Stimulated activated CD4-positive, alpha-beta T cell treated with anti-CD3 and anti-CD28 coated beads, Interleukin-12 subunit alpha, Interleukin-12 subunit beta, amount 100 ng/mL, for 24 hours (primary cell): ENCODE measurements around the gene NPEPL1.

ENCODE experiments used
- DNase-seq, 2 experiments: peaks; one replicate each; pipeline ENCODE4 v3.0.0-alpha.2; 2020; ENCODE audit warnings: low read depth in 2 of 2

Gene NPEPL1

DNA sequence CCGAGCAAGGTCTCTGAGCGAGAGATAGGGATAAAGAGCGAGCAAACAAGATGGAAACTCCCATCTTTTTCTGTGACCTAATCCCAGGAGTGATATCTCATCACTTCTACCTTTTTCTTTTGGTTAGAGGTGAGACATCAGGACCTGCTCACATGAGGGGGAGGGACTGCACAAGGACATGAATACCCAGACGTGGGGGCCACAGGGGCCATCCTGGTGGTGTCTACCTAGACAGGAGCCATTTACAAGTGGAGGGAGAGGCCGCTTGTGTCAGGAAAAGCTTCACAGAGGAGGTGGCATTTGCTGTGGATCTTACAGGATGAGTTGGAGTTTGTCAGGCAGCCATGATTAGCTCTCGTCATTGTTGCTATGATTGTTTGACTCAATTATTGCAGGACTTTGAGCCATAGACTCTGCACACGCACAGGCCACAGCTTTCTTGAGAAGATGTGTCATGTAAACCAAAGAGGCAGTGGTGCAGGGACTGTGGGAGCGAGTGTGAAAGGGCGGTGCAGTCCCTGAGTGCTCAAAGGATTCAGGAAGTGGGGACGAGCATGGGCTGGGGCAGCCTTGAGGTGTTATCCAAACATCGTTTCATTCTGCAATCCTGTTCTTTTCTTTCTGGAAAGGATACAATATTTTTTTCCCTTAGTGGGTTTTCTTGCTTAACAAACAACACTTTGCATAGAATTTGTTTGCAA, 7.7 kb downstream of the NPEPL1 start:
- DNase-seq: no peak

DNA sequence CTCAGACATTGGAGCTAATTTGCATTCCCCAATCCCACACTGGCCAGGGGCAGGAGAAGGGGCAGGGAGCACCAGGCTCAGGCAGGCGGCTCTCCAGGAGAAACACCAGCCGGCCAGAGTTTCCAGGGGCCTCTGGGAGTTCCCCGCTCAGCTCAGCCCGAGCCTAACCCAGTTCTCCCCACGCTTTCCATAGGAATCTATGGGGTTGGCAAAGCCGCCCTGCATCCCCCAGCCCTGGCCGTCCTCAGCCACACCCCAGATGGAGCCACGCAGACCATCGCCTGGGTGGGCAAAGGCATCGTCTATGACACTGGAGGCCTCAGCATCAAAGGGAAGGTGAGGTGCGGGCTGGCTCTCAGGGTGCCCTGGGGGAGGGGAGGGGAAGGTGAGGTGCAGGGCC, 8.2 kb downstream of the NPEPL1 start:
- DNase-seq: no peak

DNA sequence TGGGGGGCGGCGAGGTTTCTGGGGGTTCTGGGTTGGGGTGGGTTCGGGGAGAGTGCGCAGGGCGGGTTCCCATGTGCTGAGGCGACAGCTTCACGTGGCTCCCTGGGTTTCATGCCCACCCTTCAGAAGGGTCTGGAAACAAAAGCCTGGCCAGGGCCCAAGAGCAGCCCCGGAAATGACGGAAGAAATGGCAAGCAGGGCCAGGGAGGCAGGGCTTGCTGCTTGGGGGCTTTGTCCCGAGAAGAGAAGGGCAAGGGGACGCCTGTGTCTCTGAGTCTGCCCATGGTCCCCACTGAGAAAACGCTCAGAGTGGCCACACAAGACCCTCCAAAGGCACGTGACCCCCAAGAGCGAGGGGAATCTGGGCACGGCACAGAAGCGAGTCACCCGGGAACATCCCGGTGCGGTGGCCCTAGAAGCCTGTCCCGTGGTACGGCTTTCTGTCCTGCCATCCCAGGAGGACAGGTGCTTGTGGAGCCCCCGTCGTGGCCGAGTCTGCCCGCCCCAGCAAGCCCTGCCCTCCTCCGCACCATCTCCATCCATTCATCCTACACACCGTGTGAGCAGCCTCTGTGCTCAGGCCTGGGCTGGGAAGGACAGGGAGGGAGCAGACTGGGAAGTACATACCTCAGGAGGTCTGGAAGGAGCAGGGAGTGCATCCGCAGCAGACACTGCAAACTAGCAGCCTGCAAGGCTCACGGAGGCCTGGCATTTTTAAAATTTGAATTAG, 9.0 kb downstream of the NPEPL1 start:
- DNase-seq: no peak

DNA sequence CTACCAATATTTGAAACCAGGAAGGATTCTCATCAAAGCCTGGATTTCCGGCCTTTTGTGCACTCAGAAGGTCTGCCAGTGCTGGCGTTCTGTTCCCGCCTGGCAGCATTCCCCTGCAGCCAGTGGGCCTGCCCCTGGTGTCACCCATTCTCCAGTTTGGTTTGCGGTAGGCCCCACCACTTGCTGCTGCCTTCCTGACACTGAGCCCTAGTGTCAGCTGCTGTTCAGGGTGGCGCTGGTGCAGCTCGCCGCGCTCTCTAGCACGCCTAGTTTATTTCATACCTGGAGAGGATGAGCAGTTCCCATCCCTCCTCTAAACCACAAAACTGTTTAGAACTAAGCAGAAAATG, 9.5 kb downstream of the NPEPL1 start:
- no peak for DNase-seq

DNA sequence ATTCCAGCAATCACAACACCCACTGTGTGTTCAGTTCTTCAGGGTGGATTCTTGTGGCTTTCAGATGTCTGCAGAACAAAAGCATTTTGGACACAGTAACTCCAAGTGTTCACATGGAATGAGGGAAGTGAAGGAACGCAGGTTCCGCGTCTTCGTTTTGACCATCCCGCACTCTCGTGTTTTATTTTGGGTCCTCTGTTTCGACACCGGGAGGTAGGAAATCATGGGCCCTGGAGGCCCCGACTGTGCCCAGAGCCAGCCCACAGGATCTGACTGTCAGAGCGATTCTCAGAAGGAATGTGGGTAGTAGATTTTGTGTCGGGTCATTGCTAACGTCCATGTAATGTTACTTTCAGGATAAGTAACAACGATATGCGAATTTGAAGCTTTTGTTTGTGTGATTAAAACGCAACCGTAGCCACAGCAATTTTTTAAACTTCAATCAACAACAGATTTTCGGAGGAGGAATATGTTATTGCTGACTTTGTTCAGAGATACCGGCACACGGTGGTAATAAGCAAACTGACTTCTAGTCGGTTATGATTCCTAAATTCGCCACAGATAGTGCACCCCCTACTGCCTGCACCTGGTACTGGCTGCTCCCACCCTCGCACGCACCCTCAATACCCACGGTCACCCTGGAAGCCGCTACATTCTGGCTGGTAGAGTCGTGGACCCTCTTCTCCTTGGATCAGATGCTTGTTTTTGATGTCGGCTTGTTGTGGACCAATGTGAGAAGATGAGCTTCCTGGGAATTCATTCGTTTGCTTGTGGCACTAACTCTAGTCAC, 10.5 kb downstream of the NPEPL1 start:
- DNase-seq: no peak

DNA sequence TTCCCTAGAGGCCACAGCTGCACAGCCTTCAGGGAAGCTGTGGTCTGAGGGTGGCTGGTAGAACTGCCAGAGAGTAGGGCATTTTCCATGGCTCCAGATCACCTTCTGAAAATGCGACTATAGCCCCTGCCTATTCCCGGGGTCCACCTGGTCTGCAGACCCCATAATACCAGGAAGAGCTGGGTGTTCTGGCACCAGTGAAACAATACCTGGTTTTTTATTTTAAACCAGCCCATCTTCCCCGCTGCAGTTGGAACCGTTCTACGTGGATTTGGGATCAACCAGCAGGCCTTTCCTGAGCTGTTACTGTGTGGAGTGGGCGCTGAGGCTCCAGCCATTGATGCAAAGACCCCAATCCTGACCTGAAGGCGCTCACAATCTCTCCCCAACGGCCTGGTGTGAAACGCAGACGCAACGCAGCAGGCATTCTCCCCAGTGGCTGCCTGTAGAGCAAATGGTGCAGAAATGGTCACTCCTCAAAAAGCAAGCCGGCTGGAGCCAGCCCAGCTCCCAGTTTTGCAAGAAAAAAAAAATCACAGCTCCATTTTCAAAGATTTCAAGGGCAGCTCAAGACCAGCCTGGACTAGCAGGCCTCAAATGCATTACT, 11.3 kb downstream of the NPEPL1 start:
- no peak for DNase-seq

DNA sequence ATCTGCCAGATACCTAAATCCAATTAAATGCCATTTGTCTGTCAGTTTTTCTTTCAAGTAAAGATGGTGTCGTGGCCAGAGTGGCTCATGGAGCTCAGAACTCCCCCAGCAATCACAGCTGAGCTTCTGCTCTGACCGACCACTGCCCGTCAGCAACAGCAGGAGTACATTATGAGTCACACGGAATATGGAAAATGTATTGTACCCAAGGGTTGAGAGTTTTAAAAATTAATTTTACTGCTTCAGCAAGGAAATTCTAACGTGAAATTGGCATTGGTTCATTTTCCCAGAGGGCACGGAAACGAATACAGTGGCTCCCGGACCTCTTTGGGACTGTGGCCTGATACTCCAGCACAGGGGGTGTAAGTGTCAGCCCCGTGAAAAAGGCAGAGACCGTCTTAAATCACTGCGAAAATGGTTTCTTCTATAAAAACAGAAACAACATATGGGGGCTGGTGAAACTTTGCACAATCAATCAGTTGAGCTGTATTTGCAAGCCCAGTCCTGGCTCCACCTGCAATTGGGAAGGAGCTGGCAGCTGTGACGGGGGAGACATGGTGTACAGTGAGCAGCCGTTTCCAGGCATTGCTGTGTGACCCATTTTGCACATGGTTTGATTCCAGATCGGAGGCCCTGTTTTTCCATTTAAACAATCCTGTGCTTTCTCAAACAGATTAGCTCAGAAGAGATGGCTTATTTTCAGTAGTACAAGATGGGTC, 12.8 kb downstream of the NPEPL1 start:
- DNase-seq: no peak

DNA sequence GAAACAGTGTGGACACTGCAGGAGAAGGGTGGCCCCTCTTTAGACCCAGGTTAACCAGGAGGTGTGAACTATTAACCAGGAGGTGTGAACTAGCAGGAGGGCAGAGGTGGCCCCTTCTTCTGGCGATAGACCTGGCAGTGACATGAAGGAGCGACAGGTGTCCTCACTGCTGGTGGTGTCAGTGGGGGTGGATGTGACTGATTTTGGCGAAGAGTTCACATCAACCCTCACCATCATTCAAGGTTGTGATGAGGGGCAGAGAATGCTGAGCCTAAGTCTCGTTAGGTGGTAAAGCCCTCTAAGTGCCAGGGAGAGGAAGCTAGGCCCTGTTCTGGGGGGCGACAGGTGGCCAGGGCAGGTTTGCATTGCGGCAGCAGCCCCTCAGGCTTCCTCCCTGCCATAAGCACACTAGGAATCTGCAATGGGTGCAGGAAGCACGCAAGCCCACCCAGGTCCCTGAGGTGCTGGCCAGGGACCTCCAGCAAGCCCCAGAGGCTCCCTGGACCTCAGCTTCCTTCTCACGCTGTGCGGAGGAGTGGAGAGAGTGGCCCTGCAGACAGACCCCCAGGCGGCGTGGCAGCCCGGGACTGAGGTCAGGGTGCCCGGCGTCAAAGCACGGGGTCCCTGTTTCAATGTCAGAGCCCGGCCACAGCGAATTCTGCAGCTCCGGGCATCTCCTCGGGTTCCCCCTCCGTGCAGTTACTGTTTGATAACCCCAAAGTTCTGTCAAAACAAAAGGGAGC, 13.7 kb downstream of the NPEPL1 start:
- DNase-seq: no peak

DNA sequence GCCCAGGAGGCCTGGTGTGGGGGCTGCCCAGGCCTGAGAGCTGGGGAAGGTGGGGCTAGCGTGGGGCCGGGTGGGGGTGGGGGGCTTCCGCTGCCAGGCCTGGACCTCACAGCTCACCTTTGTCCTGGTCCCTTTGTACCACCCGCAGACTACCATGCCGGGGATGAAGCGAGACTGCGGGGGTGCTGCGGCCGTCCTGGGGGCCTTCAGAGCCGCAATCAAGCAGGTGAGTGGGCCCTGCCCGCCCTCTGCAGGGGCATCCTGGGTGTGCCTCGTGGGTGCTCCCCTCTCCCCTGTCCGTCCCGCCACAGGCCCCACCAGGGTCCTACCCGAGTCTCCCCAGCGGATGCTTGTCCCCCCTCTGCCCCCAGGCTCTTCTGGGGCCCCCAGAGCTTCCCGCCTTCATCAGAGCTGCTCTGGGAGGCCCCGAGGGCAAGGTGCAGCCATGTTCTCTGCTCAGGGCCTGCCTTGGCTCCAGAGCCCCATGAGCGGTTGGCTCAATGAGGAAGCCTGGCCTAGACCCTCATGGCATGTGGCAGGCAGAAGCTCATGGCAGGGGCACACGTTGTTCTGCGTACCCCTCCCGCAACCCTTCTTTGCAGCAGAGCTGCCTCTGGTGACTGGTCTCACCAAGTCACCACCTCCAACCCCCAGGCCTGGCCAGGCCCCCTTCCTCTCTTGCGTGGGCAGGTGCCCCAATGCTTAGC, 14.5 kb downstream of the NPEPL1 start:
- DNase-seq: no peak

DNA sequence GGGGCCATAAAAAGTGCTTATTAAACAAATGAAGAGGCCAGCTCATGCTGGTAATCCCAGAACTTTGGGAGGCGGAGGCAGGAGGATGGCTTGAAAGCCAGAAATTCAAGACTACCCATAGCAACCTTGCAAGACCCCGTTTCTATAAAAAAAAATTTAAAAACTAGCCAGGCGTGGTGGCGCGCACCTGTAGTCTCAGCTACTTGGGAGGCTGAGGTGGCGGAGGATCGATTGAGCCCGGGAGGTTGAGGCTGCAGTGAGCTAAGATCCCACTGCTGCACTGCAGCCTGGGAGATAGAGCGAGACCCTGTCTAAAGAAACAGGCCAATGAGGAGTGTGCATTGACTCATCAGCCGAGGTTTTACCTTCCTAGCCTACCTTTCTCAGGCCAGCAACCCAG, 15.2 kb downstream of the NPEPL1 start:
- no peak for DNase-seq

DNA sequence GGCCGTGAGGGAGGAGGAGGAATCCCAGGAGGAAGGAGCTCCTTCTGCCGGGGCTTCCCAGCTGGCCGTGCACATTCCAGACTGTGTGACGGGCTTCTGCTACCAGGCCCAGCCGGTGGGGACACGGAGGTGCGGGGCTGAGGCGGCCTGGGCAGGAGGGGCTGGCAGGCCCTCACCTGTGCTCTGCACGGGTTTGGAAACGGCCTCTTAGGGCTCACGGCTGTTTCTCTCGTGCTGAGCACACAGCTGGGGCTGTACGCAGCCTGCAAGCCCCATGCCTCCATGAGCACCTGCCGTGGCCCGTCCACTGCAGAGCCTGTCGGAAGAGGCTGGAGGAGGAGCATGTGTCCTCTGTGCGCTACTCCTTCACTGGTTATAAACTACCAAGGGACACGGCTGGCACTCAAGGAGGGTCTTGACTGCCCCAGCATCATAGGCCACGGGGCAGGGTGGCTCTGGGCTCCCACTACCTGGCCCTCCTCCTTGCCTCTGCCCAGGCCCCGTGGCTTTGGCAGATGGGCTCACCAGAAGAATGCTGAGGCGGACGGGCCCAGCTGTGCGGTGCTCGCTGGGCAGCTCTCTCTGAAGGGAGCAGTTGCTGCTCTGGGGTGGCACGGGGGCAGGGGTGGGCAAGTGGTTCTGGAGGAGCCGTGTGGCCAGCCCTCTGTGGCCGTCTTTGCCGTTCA, 15.8 kb downstream of the NPEPL1 start:
- DNase-seq: no peak

DNA sequence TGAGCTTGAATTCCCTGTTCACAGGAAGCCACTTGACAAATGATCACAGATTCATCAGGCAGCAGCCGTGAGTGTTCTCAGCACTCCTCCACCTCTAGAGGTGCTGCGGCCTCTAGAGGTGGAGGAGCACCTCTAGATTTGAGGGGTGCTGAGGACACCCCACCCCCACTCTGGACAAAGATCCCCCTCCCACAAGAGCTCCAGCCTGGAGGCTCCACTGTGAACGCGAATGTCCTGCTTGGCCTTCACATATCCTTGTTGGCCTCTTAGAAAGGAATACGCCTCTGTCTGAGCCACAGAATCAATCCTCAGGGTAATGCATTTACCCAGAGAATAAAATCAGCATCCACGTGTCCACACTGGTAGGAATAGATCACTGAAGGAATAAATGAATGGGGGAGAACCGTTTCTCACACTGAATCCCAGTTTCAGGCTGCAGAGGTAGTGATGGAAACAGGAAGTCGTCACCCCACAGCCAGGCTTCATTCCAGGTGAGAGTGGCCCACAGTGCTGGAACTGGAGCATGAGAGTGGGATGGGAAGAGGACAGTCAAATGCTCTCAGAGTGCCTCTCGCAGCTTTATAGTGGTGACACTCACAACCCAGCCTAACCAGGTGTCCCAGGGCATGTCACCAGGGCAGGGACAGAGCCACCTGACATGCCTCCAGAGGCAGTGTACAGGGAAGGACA, 16.6 kb downstream of the NPEPL1 start:
- DNase-seq: no peak

DNA sequence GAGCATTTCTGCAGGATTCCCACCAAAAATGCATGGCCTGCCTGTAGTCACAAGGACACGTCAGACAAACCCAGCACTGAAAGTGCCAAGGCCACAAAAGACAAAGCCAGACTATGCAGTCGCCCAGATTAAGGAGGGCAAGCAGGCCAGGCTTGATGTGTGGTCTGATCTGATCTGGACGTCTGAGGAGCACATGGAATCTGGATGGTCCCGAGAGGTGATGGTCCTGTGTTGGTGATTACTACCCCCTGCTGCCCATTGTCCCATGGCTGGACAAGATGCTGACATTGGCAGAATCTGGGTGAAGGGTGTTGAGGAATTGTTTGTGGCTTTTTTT, 17.1 kb downstream of the NPEPL1 start:
- DNase-seq: no peak

DNA sequence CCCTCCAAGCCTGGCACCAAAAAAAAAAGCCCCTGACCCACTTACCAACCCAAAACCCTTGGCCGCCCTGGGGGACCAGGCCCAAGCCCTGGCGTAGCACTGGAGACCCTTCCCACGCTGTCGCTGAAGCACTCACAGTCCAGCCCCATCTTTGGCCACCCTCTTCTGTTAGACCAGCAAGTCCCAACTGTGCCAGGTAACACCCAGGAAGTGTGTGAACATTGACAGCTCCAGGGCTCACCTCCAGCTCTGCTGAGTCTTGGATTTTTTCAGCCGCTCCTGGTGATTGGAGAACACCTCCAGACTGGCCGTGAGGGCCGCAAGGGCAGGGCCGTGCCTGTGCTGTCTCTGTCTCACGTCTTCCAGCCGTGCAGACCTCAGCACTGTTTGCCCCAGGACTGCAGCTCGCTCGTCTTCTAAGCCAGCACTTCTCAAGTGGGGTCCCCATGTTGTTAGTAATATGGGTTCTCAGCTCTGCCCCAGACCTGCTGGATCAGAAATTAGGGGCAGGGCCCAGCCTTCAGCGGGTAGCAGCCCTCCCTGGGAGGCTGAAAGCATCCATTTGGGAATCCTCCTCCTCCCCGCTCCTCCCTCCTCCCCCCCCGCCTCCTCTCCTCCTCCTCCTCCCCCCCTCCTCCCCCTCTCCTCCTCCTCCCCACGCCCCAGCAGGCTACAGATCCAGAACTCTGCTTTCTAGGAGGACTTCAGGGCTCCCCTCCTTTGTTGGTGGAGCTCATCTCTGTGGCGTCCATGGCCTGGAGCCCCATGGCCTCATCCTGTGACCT, 18.1 kb downstream of the NPEPL1 start:
- no peak for DNase-seq

DNA sequence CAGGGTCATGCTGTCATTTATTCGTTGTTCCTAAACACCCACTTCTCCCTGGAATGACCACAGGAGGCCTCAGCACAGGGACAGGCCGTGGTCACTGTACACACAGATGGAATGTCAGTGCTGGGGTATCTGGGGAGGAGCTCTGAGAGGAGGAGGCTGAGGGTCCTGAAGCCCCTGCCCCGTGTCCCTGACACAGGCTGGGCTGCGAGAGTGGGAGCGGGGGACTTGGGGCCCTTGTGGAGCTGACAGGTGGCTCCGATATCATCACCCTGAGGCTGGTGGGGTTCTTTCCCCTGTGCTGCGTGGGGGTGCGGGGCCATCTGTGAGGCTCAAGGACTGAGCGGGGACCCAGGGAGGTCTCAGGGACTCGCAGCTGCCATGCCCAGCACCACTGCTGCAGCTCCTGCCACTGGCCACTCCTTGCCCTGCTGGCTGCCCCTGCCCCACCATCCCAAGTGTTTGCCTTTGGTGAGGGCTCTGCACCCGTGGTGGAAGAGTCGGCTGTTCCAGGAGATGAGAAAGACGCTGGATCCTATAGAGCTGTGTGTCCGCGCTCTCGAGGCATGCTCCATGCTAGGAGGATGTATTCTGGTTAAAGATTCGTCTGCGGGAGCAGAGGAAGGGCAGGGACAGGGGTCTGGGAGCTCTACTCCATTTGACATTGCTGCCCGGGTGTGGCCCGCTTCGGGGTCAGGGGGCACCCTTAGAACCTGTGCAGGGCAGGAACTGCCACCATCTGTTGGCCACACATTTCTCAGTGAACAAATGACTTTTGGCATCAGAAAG, 18.9 kb downstream of the NPEPL1 start:
- DNase-seq: no peak

DNA sequence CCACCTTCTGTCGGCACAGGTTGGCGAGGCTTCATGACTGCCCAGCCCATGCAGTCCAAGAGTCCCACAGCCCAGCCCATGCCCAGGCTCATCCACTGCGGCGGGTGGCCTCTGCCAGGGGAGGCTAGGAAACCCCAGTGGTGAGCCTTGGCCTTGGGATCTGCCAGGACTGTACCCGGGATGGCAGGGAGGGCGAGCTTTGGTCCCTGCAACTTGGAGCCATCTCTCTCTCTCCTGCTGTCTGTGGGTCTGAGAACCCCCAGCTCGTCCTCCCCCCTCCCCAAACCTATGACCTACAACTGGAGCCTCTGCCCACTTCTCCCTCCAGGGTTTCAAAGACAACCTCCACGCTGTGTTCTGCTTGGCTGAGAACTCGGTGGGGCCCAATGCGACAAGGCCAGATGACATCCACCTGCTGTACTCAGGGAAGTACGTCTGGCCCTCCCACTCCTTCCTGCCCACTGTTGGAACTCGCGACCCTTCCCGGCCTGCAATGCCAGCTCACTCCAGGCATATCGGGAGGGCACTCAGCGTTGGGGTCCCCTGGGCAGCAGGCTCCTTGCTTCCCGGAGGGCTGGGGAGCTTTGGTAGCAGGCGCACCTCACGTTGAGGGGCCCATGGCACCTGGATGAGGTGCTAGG, 19.7 kb downstream of the NPEPL1 start:
- no peak for DNase-seq
